GM19035 (cell line): ENCODE data around the gene SYNE2.
"Not testable (repeated sequence)": the region's sequence is repeated elsewhere in the genome, so short reads cannot be mapped to it uniquely, and the experiment has no call there.

Source experiments
- ATAC-seq: cut with Tn5 transposase; IDR thresholded peaks from one replicate; pipeline ENCODE4 v1.9.1; 2021; ENCODE audit not compliant: unreplicated experiment

SYNE2 gene

GRCh38 chr14:64074961-64075612 lies 222.3 kb downstream of the SYNE2 start:
- no peak for ATAC-seq

DNA sequence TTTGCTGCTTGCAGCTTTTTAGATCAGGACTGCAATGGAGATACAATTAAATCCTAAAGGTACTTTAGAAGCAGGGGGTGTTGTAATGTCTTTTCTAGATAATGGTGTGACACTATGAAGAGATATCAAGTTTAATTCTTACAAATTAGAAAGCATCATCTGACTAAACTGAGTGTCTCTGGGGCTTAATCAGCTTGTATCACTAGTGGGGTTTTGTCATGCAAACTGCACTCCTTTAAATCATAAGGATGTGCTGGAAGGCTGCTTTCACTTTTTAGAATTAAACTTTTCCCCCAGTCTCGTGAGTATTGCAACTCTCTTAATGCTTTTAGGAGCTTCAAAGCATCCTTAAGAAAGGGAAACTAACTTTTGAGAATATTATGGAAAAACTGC lies 222.8 kb downstream of the SYNE2 start:
- no peak for ATAC-seq

GRCh38 chr14:64080452-64080851 lies 227.6 kb downstream of the SYNE2 start:
- ATAC-seq: no peak

- no peak for ATAC-seq
Observed at GRCh38 chr14:64081174-64081746, 228.5 kb downstream of the SYNE2 start.

- no peak for ATAC-seq
Observed at GRCh38 chr14:64082837-64083236, 230.0 kb downstream of the SYNE2 start.

- no peak for ATAC-seq
Observed at GRCh38 chr14:64088647-64088964, 235.8 kb downstream of the SYNE2 start.

DNA sequence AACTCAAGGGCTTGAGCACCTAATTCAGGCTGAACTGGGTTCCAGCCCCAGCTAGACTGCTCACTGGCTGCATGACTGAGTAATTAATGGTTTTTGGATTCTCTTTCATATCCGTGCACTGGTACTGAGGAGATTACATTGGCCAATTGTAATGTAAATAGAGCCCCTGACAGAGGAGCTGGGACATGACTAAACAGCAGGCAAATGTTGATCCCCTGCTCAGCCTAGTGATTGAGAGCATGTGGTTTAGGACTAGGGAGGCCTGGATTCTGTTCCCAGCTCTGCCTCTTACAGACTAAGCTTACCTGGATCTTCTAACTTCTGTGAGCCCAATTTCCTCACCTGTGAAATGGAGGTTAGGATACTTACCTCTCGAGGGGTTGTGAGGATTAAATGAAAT lies 237.1 kb downstream of the SYNE2 start:
- no peak for ATAC-seq

- ATAC-seq: no peak
Observed at GRCh38 chr14:64091217-64091616, 238.4 kb downstream of the SYNE2 start.

DNA sequence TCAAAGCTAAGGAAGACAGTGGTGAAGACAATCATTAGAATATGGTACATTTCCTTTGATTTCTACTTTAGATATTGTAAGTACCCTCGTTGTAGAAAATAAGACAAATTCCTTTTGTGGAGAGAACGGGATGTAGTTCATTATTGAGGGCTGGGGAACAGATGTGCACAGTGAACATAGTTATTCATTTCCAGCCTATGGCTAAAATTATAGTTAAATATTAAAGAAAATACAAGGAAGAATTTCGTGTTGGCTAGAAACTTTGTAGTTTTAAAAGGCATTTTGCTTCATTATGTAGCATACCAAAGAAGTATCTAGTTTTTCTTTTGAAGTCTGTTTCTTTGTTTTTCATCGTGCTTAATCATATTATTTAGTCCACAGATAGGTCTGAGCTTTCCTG lies 239.5 kb downstream of the SYNE2 start:
- no peak for ATAC-seq

- ATAC-seq: no peak
Observed at GRCh38 chr14:64092940-64093339, 240.1 kb downstream of the SYNE2 start.

- no peak for ATAC-seq
Observed at GRCh38 chr14:64095620-64096019, 242.8 kb downstream of the SYNE2 start.

DNA sequence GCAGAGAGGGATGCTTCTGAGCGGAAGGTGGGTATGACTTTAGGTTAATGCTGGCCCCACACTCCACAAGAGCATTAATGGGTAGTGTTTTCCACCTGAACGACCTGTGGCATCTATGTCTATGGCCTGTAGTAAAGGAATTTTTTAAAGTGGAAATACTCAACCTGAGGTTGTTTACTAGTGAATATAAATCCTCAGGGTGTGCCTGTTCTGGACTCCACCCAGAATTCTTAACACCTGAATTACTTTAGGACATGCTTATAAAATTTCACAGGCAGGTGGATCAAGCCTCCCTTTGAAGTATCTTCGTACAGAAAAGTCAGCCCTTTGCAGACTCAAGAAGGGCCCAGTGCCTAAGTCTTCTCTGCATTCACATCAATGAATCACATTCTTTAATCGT lies 245.3 kb downstream of the SYNE2 start:
- ATAC-seq: no peak

DNA sequence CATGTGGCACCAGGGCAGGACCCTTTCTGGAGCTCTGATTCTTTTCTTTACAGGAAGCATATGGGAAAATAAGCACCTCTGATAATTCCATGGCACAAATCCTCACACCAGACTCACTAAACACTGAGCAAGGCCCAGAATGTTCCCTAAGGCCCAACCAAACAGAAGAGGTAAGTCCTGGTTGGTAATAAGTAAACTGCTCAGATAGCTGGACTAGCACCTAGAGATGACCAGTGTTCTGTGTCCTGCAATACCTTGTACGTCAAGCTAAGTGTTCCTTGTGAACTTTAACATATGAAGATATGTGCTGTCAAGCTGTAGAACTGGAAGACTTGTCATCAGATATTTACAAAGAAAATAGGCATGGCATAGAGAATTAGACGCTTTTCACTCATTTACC lies 254.6 kb downstream of the SYNE2 start:
- no peak for ATAC-seq

DNA sequence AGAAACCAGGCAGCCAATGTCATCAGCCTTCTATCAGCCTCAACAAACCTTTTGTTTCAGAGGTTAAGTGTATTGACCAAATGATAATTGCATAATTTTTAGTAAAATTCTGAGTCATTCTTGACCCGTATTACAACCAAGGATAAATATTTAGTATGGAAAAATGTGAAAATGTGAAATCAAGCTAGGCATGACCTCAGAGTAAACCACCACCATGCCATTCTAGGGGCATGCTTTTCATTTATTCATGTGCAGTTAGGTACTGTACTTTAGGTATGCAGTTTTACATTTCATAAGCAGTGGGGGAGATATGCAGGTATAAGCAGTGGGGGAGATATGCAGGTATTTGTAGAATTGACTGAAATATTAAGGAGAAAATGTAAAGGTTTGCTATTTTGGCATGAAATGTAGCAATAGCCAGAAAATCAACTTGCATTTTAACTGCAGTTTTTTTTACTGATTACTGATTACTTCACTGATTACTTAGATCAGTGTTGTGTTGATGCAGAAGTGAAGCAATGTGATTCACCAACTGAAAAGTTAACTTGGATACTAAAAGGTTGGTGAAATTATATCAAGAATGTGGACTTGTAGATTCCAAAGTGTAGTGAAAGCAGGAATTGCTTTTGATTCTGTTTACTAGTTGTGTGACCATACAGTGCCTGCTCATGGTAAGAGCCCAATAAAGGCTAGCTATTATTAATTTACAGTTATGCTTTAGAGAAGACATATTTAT lies 257.2 kb downstream of the SYNE2 start:
- ATAC-seq: no peak

- ATAC-seq: no peak
Observed at GRCh38 chr14:64110802-64111201, 258.0 kb downstream of the SYNE2 start.

GRCh38 chr14:64112867-64113678 lies 260.3 kb downstream of the SYNE2 start:
- no peak for ATAC-seq

DNA sequence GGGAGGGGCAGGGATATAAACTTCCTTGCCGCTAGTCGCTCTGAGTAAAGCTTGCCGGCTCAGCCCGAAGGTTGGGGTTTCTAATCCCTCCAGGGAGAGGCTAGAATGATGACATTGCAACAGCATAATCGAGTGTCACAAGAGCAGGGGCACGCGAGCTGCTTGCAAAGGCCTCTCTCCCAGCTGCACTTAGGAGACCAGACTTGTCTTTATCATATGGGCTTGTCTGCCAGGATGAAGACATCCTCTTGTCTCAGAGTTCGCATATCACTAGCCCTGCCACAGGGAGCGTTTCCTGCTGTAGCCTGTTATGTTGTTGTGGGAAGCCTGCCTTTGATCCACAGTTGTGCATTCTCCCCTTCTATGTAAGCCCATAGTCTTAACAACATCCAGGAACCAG lies 261.4 kb downstream of the SYNE2 start:
- ATAC-seq: no peak

DNA sequence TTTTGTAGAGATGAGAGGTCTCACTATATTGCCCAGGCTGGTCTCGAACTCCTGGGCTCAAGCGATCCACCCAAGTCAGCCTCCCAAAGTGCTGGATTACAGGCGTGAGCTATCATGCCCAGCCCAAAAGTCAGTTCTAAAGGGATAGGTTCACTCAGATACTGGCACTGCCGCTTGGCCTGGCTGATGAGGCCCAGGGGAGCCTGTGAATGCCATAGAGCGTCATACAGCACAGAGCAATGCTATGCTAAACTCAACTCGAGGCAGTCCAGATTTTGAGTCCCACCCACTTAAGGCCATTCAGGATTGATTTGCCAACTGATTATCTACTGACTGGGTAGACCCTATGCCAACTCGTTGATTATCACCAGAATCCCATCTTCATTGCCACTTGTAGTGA lies 262.0 kb downstream of the SYNE2 start:
- ATAC-seq: no peak

- no peak for ATAC-seq
Observed at GRCh38 chr14:64115401-64115800, 262.6 kb downstream of the SYNE2 start.

DNA sequence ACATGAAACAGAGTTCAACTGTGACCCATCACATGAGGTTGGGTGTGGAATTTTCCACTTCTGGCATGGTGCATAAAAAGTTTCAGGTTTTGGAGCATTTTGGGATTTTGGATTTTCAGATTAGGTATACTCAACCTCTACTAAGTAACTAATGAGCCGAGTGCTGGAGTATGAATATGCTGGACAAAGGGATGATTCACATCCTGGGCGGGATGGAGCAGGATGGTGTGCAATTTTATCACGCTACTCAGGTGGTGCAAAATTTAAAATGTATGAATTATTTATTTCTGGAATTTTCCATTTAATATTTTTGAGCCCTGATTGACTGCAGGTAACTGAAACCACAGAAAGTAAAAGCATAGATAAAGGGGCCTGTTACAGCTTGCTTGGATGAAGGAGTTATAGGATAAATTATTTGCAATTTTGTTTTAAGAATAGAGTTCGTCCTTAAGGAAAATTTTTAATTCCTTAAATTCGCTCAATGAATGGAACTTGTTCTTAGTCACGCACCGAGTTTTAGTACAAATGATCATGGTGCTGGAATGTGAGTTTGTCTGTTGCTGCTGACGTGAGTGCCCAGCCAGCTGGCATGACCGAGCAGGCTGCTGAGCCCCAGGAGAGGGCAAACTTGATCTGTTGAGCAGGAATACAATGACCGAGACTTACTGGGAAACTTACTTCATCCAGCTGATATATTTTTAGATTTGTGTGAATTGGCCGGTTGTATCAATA lies 265.0 kb downstream of the SYNE2 start:
- no peak for ATAC-seq

DNA sequence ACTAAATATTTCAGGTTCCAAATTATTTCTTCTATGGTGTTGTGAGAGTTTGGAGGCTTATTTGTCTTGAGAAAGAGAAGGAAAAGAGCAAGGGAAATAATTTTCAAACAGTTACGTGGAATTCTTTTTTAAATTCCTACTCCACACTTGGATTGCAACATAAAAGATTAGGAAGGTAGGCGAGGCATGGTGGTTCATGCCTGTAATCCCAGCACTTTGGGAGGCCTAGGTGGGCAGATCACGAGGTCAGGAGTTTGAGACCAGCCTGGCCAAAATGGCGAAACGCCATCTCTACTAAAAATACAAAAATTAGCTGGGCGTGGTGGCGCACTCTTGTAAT lies 265.6 kb downstream of the SYNE2 start:
- not testable (repeated sequence) for ATAC-seq
